Right ventricle myocardium inferior (tissue), 1 donor: ENCODE measurements around the gene KCNN3. TPM values are rescaled to one million over a fixed set of nuclear protein-coding genes. Genes with fewer than 3 reads are reported as not detected.
"Not testable (repeated sequence)": the region's sequence is repeated elsewhere in the genome, so short reads cannot be mapped to it uniquely, and the experiment has no call there.

Source experiments
- ATAC-seq: fragments of 200-7000 bp; cut with Tn5 transposase; one replicate; pipeline ENCODE4 v1.9.1; 2020; ENCODE audit warnings: mild to moderate bottlenecking, moderate library complexity
- DNase-seq: peaks from one replicate; pipeline ENCODE4 v3.0.0; 2021; ENCODE audit errors: missing footprints
- intact Hi-C: fragments of 100-400 bp; cut with DNase I; formaldehyde crosslinking; loops from one replicate; pipeline ENCODE4 v1.11.0; 2022
- total RNA-seq: library from RNA; stranded (reverse); fragmentation: NEBNext Ultra II Directional; extraction: Animal tissue kit (Norgen Biotek cat#: 25700); gene quantifications from one replicate; pipeline ENCODE4 v1.2.1, GENCODE V29; 2021
- donor health status: DM: no; HTN: yes; CAD: no; lungs with severe emphysema.

The KCNN3 gene
- total RNA-seq, 1 donor from 2014 or later = 3.4 TPM

GRCh38 chr1:154676847-154677246 is 193.2 kb downstream of the KCNN3 start:
- intact Hi-C loops, DNase-seq, ATAC-seq: not testable (repeated sequence)

GRCh38 chr1:154674456-154674855 is 195.6 kb downstream of the KCNN3 start:
- ATAC-seq, DNase-seq, intact Hi-C loops: not testable (repeated sequence)

- DNase-seq, intact Hi-C loops, ATAC-seq: not testable (repeated sequence)
These were observed 197.8 kb downstream of the KCNN3 start for GRCh38 chr1:154672245-154672644.

GRCh38 chr1:154671412-154671811 is 198.7 kb downstream of the KCNN3 start:
- ATAC-seq, DNase-seq, intact Hi-C loops: not testable (repeated sequence)

- DNase-seq = not testable (repeated sequence)
These were observed 199.5 kb downstream of the KCNN3 start for GRCh38 chr1:154670310-154671270.

GRCh38 chr1:154669464-154670282 is 200.4 kb downstream of the KCNN3 start:
- DNase-seq (peak; percentile 81), ATAC-seq (peak; percentile 96)
- intact Hi-C loops = loop anchor here (1.0 to 5.0 kb wide), 3 partner anchors 91 to 209 kb away; partner anchors contain the start of gene UBE2Q1

More at GRCh38 chr1:154670310-154671270, 199.5 kb downstream of the KCNN3 start:
- ATAC-seq, intact Hi-C loops: not testable (repeated sequence)

GRCh38 chr1:154666051-154666790 is 203.9 kb downstream of the KCNN3 start:
- intact Hi-C loops = loop anchor here (5.0 kb wide), 1 partner anchor 109 kb away; the partner anchor contains the start of gene UBE2Q1
- no peak for DNase-seq

GRCh38 chr1:154664331-154665002 is 205.6 kb downstream of the KCNN3 start:
- no peak for DNase-seq
- intact Hi-C loops = loop anchor here (5.0 kb wide), 1 partner anchor 107 kb away; the partner anchor contains the start of gene UBE2Q1
- ATAC-seq = no peak

More at GRCh38 chr1:154666051-154666790, 203.9 kb downstream of the KCNN3 start:
- ATAC-seq = no peak

- intact Hi-C loops = no loop called here
- DNase-seq = no peak
- no peak for ATAC-seq
These were observed 206.5 kb downstream of the KCNN3 start for GRCh38 chr1:154663471-154664060.

- ATAC-seq (no peak), DNase-seq (no peak)
- intact Hi-C loops = no loop called here
These were observed 209.0 kb downstream of the KCNN3 start for GRCh38 chr1:154661110-154661509.

GRCh38 chr1:154659823-154660592 is 210.1 kb downstream of the KCNN3 start:
- ATAC-seq (no peak), DNase-seq (no peak)
- intact Hi-C loops = no loop called here

- ATAC-seq = no peak
- intact Hi-C loops = no loop called here
These were observed 212.5 kb downstream of the KCNN3 start for GRCh38 chr1:154657556-154657955.

GRCh38 chr1:154652893-154653292 is 217.2 kb downstream of the KCNN3 start:
- no peak for DNase-seq
- intact Hi-C loops = no loop called here
- ATAC-seq = no peak

More at GRCh38 chr1:154657556-154657955, 212.5 kb downstream of the KCNN3 start:
- no peak for DNase-seq
